Cardiac fibroblast (primary cell): Measurements from ENCODE around the gene RPS23.

ENCODE experiments used
- DNase-seq, 2 donors: peaks; one replicate each; pipeline versions ENCODE4 v3.0.0 to v3.0.0-alpha.2; 2010; ENCODE audit warnings: low read depth in 2 of 2
- H3K4me3 ChIP-seq, 2 donors: replicated peaks in 1 of 2; 1 replicate in 1 of 2; 2 replicates in 1 of 2; pipeline ENCODE4 v1.5.1; 2011; ENCODE audit warnings: low read depth in 2 of 2, low read length in 2 of 2, mild to moderate bottlenecking in 2 of 2, moderate library complexity in 1 of 2
- CTCF ChIP-seq: IDR thresholded peaks from one replicate; pipeline ENCODE4 v1.5.1; 2011; ENCODE audit warnings: low read depth, mild to moderate bottlenecking, low read length, inconsistent platforms

RPS23 gene

GRCh38 chr5:82295144-82295543, 17.0 kb upstream of the RPS23 start:
- TF ChIP-seq CTCF = no peak
- no peak overlapping the region for H3K4me3 ChIP-seq
- peak in 1 of 2 donors; percentile 28 for DNase-seq

- no peak overlapping the region for H3K4me3 ChIP-seq
- no peak for TF ChIP-seq CTCF
- DNase-seq = no peak
Observed at GRCh38 chr5:82291420-82291819, 13.3 kb upstream of the RPS23 start.

DNA sequence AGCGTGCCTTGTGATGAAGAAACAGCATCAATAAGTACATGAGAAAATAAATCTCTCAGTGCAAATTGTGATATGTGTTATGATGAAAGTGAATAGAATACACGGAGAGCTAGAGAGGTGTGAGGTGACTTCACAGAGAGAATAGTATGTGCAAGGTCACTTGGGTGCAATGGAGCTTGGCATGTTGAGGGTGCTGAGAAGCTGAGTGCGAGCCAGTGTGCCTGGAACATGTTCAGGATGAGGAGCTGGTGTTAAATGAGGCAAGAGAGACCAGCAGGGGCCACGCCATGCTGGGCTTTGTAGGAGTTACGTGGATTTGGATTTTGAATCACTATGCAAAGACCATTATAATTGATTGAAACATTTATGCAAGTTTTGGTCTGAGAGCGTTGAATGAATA, 12.8 kb upstream of the RPS23 start:
- no peak for DNase-seq
- no peak overlapping the region for H3K4me3 ChIP-seq
- TF ChIP-seq CTCF = no peak

DNA sequence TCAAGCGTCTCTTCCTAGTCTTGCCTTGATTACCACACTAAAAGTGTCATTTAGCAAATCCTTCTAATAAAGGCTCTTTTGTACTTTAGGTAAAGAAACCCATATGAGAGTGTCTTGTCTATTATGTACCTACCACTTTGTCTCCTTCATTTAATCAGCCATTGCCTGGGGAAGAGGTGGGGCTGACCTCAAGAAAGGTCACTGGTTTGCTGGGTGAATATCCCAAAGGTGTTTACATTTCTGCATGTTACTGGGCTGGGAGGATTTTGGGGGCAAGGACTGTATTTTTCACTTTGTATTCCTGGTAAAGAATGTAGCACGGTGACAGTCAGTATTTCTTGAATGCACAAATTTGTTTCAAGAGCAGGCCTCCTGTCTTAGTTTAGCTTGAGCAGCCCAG, 11.9 kb upstream of the RPS23 start:
- no peak for TF ChIP-seq CTCF
- H3K4me3 ChIP-seq = no peak overlapping the region
- DNase-seq = no peak

GRCh38 chr5:82287625-82288024, 9.5 kb upstream of the RPS23 start:
- no peak overlapping the region for H3K4me3 ChIP-seq
- TF ChIP-seq CTCF = no peak
- DNase-seq = no peak

DNA sequence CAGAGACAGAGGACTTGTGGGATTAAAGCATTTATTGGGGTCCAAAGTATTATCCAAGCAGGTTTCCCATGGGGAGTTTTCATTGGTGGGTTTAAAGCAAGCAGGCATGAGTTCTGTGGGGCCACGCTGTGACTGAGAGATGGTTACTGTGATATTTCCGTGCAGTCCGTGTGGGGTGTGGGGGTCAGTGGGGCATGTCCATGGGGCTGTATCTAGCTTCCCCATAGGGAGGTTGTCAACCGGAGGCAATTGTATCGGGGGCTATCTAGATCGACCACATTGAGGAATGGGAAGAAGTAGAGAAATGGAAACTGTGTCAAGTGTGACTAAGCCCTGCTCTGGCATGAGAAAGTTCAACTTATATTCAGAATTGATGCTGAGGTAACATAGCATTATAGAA, 7.1 kb upstream of the RPS23 start:
- H3K4me3 ChIP-seq = no peak overlapping the region
- no peak for TF ChIP-seq CTCF
- DNase-seq = no peak

GRCh38 chr5:82283893-82284292, 5.7 kb upstream of the RPS23 start:
- H3K4me3 ChIP-seq = no peak overlapping the region
- no peak for DNase-seq
- TF ChIP-seq CTCF = no peak
